Measurements from ENCODE around the gene CYTH3.

- TF ChIP-seq RAD21 (IDR thresholded peaks at IDR 0.05; ENCODE audit: low read depth), result no peak
- TF ChIP-seq CEBPB (IDR thresholded peaks at IDR 0.05), result no peak
- TF ChIP-seq EP300 (IDR thresholded peaks at IDR 0.05; ENCODE audit: borderline replicate concordance), result no peak
- no peak for TF ChIP-seq NFIC (IDR thresholded peaks at IDR 0.05)
- no peak for TF ChIP-seq YY1 (IDR thresholded peaks at IDR 0.05; ENCODE audit: low read depth)
- TF ChIP-seq TEAD4 (IDR thresholded peaks at IDR 0.05), result no peak
- no peak for TF ChIP-seq TAF1 (IDR thresholded peaks at IDR 0.05; ENCODE audit: low read depth)
- no peak for TF ChIP-seq CREB1 (IDR thresholded peaks at IDR 0.05; ENCODE audit: low read depth)
- no peak for TF ChIP-seq MAX (IDR thresholded peaks at IDR 0.05)
- TF ChIP-seq TCF12 (IDR thresholded peaks at IDR 0.05; ENCODE audit: low read depth), result no peak
- no peak for TF ChIP-seq ZBTB7A (IDR thresholded peaks at IDR 0.05; ENCODE audit: low read depth)
- no peak for TF ChIP-seq REST (IDR thresholded peaks at IDR 0.05; ENCODE audit: low read depth)
- no peak for TF ChIP-seq USF1 (IDR thresholded peaks at IDR 0.05)
- TF ChIP-seq EGR1 (IDR thresholded peaks at IDR 0.05), result no peak
Observed at GRCh38 chr7:6159524-6160031, 112.8 kb downstream of the CYTH3 start.

All from Ishikawa (cell line).